BE2C (cell line): ENCODE measurements around the gene C1orf146.
A peak's percentile ranks its signal among the peaks of the same experiment; 100 is the strongest.
"Not testable (repeated sequence)": the region's sequence is repeated elsewhere in the genome, so short reads cannot be mapped to it uniquely, and the experiment has no call there.

Experiments used
- DNase-seq: peaks from one replicate; pipeline ENCODE4 v3.0.0-alpha.2; 2020
- H3K27me3 ChIP-seq: fragments of 250-450 bp; sonication (Bioruptor Pico); 2 replicates; pipeline ENCODE4 v1.5.1; 2020; ENCODE audit warnings: mild to moderate bottlenecking
- H3K36me3 ChIP-seq: fragments of 250-450 bp; sonication (Bioruptor Pico); 2 replicates; pipeline ENCODE4 v1.5.1; 2020; ENCODE audit warnings: mild to moderate bottlenecking
- H3K4me1 ChIP-seq: fragments of 250-450 bp; sonication (Bioruptor Pico); 2 replicates; pipeline ENCODE4 v1.5.1; 2020
- H3K4me3 ChIP-seq: 2 replicates; pipeline ENCODE4 v1.5.1; 2011; ENCODE audit warnings: low read depth, low read length
- H3K9me3 ChIP-seq: fragments of 250-450 bp; sonication (Bioruptor Pico); 2 replicates; pipeline ENCODE4 v1.5.1; 2020
- CTCF ChIP-seq: IDR thresholded peaks from 2 replicates; pipeline ENCODE4 v1.5.1; 2012; ENCODE audit warnings: mild to moderate bottlenecking, low read depth, low read length

C1orf146 gene

GRCh38 chr1:92240034-92240433 lies 22.3 kb downstream of the C1orf146 start:
- Histone ChIP-seq H3K4me3 (no peak overlapping the region), H3K27me3 (no peaks in the 10 kb centered on the region), H3K4me1 (no peaks in the 10 kb centered on the region), H3K9me3 (no peaks in the 10 kb centered on the region), H3K36me3 (no peaks in the 10 kb centered on the region)
- DNase-seq, result peak; percentile 11
- TF ChIP-seq CTCF, result no peak

- H3K27me3 ChIP-seq, result no peaks in the 10 kb centered on the region
- H3K4me3 ChIP-seq, result no peak overlapping the region
- no peak for TF ChIP-seq CTCF
- no peaks in the 10 kb centered on the region for H3K4me1 ChIP-seq
- DNase-seq, result no peak
- H3K9me3 ChIP-seq, result no peaks in the 10 kb centered on the region
- H3K36me3 ChIP-seq, result no peaks in the 10 kb centered on the region
Measured at GRCh38 chr1:92244376-92244775, 26.7 kb downstream of the C1orf146 start.

GRCh38 chr1:92254714-92255113 lies 37.0 kb downstream of the C1orf146 start:
- H3K27me3 ChIP-seq, H3K36me3 ChIP-seq, H3K4me1 ChIP-seq, H3K4me3 ChIP-seq, H3K9me3 ChIP-seq, DNase-seq: not testable (repeated sequence)

- no peaks in the 10 kb centered on the region for H3K4me1 ChIP-seq
- H3K36me3 ChIP-seq, result no peaks in the 10 kb centered on the region
- TF ChIP-seq CTCF, result no peak
- no peaks in the 10 kb centered on the region for H3K9me3 ChIP-seq
- no peaks in the 10 kb centered on the region for H3K27me3 ChIP-seq
- DNase-seq, result no peak
- no peak overlapping the region for H3K4me3 ChIP-seq
Measured at GRCh38 chr1:92259350-92259749, 41.6 kb downstream of the C1orf146 start.

- no peaks in the 10 kb centered on the region for H3K9me3 ChIP-seq
- DNase-seq, result peak; percentile 16
- no peak overlapping the region for H3K4me3 ChIP-seq
- no peaks in the 10 kb centered on the region for H3K36me3 ChIP-seq
- no peaks in the 10 kb centered on the region for H3K27me3 ChIP-seq
- TF ChIP-seq CTCF, result no peak
- H3K4me1 ChIP-seq, result no peaks in the 10 kb centered on the region
Measured at GRCh38 chr1:92262516-92262915, 44.8 kb downstream of the C1orf146 start.

- H3K27me3 ChIP-seq, result no peaks in the 10 kb centered on the region
- no peak for DNase-seq
- no peaks in the 10 kb centered on the region for H3K9me3 ChIP-seq
- TF ChIP-seq CTCF, result no peak
- H3K4me1 ChIP-seq, result no peaks in the 10 kb centered on the region
- H3K36me3 ChIP-seq, result no peaks in the 10 kb centered on the region
- no peak overlapping the region for H3K4me3 ChIP-seq
Measured at GRCh38 chr1:92273039-92273438, 55.3 kb downstream of the C1orf146 start.

GRCh38 chr1:92274939-92275338 lies 57.2 kb downstream of the C1orf146 start:
- no peak for TF ChIP-seq CTCF
- Histone ChIP-seq H3K4me1 (no peaks in the 10 kb centered on the region), H3K9me3 (no peaks in the 10 kb centered on the region), H3K4me3 (no peak overlapping the region), H3K36me3 (no peaks in the 10 kb centered on the region), H3K27me3 (no peaks in the 10 kb centered on the region)
- DNase-seq, result no peak
